HUDEP-2 (cell line): Measurements from ENCODE around the gene BLNK.

Experiments
- DNase-seq, 76 experiments: peaks; one replicate each; lab custom pipeline; 2025; ENCODE audit not compliant: unreplicated experiment in 76 of 76; lab: John Stamatoyannopoulos, UW

The BLNK gene

DNA sequence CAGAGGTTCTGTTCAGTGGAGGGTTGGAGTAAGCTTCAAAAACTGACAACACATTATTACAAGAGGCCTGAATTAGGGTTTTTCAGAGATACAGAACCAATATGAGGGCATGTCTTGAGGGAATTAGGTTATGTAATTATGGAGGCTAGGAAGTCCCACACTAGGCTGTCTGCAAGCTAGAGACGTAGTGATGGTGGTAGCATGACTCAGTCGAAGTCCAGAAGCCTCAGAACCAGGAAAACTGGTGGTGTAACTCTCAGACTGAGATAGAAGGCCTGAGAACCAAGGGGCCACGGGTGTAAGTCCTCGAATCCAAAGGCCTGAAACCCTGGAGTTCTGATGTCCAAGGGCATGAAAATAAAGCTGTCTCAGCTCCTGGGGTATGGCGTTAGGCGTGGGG, 105.6 kb downstream of the BLNK start:
- no peak for DNase-seq

- DNase-seq = no peak
Observed at GRCh38 chr10:96153070-96153469, 118.3 kb downstream of the BLNK start.

DNA sequence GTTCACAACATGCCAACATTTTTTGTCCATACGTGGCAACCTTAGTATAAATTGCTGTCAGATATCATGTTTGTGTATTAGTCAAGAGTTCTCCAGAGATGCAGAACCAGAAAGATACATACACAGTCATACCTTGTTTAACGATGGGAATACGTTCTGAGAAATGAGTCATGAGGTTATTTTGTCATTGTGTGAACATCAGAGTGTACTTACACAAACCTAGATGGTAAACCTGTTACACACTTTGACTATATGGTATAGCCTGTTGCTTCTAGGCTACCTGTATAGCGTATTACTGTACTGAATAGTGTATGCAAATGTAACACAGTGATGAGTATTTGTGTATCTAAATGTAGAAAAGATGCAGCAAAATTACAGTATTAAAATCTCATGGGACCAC, 118.9 kb downstream of the BLNK start:
- DNase-seq = no peak
